GM12864 (cell line): ENCODE results near the gene OR2W3.

ENCODE experiments used
- DNase-seq: peaks from one replicate; pipeline ENCODE4 v3.0.0-alpha.2; 2011; ENCODE audit warnings: low read depth
- H3K4me3 ChIP-seq: 2 replicates; pipeline ENCODE4 v1.5.1; 2011; ENCODE audit warnings: mild to moderate bottlenecking, low read depth, low read length, control low read depth
- CTCF ChIP-seq: IDR thresholded peaks from 2 replicates; pipeline ENCODE4 v1.5.1; 2011; ENCODE audit warnings: low read depth, mild to moderate bottlenecking, moderate library complexity, low read length, control low read depth, inconsistent platforms; ENCODE audit errors: missing control alignments

Gene OR2W3

GRCh38 chr1:247895163-247895637 lies at the start of gene OR2W3:
OR2W3 (plus strand) TSS chr1:247895587; CDS start chr1:247895587, 0 bp downstream.
- DNase-seq = no peak
- TF ChIP-seq CTCF = no peak
- H3K4me3 ChIP-seq = no peak within 1 kb of the TSS

- TF ChIP-seq CTCF = no peak
- no peak overlapping the region for H3K4me3 ChIP-seq
- DNase-seq = no peak
Observed at GRCh38 chr1:247845693-247846017, 49.7 kb upstream of the OR2W3 start.

GRCh38 chr1:247848346-247848745 lies 47.0 kb upstream of the OR2W3 start:
- TF ChIP-seq CTCF = no peak
- H3K4me3 ChIP-seq = no peak overlapping the region
- DNase-seq = no peak

- DNase-seq = no peak
- H3K4me3 ChIP-seq = no peak overlapping the region
- TF ChIP-seq CTCF = no peak
Observed at GRCh38 chr1:247849616-247850015, 45.8 kb upstream of the OR2W3 start.

GRCh38 chr1:247854899-247855545 lies 40.4 kb upstream of the OR2W3 start:
- H3K4me3 ChIP-seq = no peak overlapping the region
- DNase-seq = no peak
- no peak for TF ChIP-seq CTCF

- TF ChIP-seq CTCF = no peak
- no peak for DNase-seq
- H3K4me3 ChIP-seq = no peak overlapping the region
Observed at GRCh38 chr1:247855911-247856310, 39.5 kb upstream of the OR2W3 start.
